ENCODE measurements around the gene MRPS27.
A peak's percentile ranks its signal among the peaks of the same experiment; 100 is the strongest.

MRPS27 gene

DNA sequence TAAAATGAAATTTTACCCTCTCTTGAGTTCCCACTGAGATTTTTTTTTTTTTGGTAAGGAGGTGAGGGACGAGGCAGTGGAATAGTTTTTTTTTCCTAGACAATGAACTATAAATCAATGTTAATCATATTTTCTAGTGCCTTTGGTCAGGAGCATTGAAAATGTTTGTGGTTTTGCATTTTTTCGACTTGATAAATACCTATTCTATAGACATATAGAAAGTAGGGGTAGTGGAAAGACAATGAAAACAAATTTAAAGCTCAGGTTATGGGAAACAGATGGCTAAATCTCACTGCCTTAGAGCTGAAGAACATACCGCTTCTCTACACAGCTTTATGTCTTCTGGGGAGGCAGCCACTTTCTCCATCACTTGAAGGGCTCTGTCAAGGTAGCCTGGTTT, 94.3 kb downstream of the MRPS27 start:
- DNase-seq = no peak

DNA sequence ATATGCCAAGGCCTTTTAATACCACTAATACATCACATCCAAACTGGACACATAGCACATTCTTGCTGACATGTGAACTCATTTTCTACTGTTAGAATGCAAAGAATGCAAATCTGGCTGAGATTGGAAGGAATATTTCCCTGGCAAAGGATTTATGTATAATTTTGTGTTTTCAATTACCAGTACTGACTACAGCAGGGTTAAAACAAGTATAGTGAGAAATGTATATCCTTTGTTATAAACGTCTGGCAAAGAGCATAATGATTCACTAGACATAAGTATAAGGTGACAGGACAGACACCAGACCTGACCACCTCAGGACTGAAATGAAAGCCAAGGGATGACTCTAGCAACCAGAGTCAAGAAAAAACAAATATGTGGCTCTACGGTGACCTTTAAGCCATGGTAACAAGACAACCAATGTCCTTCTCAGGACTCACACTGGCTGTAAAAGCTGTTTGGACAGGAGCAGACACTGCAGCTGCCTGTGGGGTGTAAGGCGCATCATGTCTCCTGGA, 95.0 kb downstream of the MRPS27 start:
- no peak for DNase-seq

DNA sequence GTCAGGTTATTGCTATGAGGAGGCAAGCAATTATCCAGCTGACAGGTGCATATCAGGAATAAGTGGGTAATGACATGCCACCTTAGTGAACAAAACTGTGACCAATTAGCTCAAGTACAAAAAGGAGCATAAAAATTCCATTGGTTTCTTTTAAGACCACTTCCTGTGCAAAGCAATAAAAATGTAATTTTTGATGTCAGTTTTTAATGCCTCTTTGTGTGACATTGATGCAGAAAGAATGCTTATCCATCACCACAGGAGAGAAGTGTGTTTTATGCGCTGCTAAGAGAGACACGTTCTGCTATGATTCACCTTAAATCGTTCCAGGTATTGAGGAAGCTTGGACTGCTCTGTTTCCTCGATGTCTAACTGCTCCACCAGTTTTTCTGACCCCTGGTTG, 96.7 kb downstream of the MRPS27 start:
- DNase-seq = no peak

DNA sequence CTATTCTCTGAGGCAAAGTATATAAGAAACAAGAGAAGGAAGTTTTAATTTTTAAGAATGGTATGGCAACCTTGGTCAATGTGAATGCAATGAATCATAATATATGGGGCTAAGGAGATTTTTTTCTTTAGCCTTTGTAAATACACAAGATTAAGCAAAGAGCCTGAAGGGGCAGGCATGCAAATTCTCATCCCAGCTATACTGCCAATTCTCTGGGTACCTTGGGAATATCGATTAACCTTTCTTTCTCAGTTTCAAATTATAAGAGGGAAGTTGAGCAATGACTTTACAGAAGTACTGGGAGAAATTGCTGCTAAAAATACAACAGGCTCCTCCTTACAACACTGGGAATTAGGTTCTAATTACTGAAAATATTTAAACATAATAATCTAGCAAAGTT, 97.5 kb downstream of the MRPS27 start:
- no peak for DNase-seq

DNA sequence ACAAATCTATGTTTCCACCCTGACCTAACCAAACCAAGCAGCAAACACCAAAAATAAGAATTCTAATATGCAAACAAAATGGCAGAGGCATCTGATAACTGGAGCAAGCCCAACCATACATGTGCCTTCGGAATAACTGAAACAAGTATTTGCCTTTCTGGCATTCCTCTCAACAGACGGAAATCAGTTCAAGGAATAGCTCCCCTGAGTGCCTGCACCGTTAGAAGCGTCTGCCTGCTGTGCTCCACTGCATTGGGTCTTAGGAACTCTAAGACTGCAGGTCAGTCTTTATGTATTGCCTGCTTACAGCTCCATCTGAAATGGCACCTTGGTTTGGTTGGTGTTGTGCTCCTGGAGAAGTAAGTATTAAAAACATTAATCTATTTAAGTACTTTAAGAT, 98.5 kb downstream of the MRPS27 start:
- no peak for DNase-seq

DNA sequence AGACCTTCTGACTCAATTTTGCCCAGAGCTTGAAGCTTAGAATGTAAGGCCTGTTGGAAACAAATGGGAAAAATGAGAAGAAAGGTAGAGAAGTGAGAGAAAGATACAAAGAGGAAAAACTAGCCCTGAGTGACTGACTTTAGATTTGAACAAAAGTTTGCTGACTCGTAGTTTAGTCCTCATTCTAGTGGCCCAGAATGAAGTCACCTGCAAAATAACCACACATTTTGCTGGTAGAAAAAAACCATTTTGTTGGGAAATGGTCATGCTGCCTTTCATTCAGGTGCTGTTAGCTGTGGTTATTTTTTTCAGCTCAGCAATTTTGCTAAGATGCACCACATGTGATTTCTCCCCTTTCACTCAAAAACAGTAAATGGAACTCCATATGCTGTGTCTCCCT, 98.9 kb downstream of the MRPS27 start:
- DNase-seq = no peak

DNA sequence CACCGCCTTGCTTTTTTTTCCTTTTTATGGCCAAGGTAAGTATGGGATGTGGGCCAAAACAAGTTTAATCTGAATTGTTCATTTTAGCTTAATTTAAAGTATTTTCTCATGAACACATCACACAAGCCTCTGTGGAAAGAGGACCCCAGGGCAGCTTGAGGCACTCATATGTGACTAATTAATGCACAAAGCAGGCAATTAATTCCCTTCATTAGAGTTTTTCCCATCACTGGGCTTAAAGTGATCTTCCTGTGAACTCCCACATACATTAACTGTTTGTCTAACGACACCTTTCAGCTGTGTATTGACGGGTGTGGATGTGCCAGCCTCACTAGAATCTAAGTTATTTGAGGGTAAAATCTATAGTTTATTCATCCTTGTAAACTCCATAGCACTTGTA, 103.3 kb downstream of the MRPS27 start:
- DNase-seq = no peak

DNA sequence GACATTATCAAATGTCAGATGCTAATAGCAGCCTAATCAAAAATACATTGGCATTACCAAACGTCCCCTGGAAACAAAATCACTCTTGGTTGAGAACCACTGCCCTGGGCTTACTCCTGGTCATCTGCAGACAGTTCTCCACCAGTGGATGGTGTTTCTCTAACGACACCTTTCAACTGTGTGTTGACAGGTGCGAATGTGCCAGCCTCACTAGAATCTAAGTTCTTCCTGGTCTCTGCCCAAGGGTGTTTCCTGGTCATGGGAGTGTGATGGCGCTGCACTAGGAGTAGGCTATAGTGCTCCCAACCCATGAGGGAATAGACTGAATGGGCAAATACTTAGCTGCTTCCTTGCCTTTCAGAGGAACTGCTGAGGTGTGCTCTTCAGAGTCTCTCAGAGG, 105.9 kb downstream of the MRPS27 start:
- no peak for DNase-seq

DNA sequence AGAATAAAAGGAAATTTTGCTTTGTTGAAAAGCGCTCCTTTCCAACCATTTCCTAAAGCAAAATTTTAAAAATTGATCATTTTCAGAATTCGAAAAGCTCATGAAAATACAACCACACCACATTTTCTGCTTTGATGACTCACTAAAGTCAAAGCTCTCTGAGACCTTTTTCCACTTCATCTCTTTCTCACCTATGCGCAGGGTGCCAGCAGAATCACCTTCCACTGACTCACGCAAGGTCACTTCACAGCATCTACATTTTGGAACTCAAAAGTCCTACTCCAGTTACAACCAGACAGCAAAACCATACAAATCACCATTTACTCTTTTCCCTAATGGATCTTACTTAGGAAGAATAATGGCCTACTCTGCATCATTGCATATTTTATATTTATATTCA, 106.6 kb downstream of the MRPS27 start:
- DNase-seq = no peak

DNA sequence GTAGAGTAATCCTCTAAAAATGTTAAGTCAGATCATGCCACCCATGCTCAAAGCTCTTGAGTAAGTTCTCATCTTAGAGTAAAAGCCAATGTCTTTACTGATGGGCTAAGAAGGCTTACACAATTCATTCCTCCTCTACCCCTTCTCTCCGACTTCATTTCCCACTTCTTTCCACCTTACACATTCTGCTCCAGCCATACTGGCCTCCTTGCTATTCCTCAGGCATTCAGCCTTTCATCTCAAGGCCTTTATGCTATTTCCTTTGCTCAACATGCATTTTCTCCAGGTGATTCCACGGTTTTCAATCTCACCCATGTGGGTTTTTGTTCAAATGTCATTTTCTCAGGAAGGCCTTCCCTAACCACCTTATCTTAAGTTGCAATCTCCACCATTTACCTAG, 107.9 kb downstream of the MRPS27 start:
- DNase-seq = no peak

DNA sequence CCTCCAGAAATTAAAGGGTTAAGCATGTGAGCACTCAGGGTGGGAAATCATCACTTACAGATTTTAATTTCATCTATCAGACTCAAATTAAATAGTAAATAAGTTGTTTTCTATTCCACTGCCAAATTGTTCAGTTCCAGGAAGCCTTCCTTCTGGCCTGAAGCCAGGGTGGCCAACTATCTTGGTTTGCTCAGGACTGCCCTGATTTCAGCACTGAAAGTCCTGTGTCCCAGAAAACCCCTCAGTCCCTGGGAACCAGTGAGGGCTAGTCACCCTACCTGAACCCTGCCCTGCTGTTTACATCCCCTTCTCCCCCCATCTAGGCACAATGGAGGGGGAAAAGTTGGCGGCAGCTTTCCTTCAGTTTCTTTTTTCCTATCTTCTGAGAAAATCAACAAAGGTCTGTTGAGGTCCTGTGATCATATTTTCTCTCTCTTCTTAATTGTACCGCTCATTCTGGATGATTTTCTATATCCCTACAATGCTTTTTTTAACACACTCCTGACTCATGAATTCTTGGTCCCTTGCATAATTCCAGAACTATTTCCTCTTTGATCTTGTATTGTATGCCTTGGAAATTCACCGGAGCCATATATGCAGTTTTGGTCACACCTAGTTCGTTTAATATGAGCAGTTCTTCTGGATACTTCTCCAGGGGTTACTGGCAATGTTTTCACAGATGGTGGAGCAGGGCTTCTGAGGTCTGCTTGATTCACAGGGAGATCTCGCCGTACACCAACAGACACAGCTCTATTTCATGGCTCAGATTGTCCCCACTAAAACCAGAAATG, 109.0 kb downstream of the MRPS27 start:
- DNase-seq = no peak

DNA sequence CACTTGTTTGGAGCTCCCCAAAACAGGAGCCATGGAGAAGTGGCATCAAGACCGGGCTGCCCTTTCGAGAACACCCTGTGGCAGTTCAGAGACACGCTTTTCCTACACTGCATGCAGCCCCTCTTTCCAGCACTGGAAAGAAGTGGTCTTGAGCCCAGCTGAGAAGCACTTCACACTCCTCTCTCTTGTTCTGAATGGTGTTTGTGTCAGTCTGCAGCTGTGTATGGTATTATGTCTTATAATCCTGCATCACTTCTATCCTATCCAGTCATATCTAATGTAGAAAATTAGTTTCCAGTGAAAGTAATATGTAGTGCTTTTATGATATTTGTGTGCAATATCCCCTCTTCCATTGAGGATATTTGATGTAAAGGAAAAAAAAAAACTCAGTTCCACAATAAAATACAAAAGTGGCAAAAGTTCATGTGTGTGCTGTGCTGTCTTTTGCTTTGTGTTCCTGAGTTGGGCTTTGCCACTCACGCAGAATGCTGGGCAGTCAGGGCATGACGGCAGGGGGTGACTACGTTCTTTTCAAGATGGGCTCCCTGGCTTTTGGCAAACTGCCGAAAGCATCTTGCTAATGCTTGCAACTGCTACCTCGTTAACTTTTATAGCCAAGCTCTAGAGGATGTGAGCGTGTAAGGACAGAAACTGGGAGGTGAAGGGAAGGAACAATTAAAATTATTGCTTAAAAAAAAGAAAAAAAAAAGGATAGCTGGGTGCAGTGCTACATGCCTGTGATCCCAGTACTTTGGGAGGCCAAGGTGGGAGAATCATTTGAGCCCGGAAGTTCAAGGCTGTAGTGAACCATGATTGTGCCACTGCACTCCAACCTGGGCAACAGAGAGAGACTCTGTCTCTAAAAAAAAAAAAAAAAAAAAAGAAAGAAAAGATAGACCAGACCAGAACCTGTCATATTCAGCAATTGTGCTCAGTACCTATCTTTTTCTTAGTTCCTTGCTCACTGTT, 110.6 kb downstream of the MRPS27 start:
- no peak for DNase-seq

DNA sequence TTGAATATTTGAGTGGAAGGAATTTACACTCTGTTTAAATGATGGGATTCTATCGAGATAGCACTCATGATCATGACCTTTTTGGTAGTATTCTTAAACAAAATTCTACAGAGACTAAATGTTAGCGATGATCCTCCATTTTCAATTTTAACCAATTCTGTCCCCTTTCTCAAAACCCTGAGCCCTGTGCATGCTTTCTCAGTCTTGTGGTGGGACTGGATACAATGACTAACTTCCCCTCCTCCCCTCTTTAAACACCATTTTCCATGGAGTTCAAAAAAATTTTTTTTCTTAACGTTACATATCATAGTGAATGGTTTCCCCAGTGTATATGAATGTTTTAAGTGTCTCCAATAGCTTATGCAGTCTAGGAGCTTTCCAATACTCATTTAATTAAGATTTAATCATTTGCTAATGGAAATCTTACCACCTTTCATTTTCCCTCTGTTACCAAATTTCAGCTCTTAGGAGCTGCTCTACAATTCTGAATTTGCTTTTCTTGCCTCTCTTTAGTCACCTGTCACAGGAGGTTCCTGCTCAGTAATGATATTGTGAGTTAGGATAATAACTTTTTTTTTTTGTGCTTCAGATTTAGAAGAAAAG, 111.6 kb downstream of the MRPS27 start:
- no peak for DNase-seq

DNA sequence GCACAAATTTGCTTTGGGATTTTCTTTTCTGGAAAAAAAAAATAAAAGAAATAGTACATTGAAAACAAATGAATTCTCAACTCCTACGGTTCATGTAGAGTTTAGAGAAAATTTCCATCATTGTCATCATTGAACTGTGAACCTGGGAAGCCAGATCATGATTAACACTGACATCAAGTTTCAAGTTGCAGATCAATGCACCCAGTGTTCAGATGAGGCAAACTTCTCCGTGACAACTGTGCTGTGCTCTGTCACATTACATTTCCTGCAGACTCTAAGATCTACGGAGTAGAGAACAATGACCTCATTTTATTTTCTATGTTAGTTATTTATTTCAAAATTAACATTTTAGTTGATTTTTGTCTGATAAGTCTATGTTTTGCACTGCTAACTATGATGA, 113.0 kb downstream of the MRPS27 start:
- DNase-seq = peak; percentile 28

DNA sequence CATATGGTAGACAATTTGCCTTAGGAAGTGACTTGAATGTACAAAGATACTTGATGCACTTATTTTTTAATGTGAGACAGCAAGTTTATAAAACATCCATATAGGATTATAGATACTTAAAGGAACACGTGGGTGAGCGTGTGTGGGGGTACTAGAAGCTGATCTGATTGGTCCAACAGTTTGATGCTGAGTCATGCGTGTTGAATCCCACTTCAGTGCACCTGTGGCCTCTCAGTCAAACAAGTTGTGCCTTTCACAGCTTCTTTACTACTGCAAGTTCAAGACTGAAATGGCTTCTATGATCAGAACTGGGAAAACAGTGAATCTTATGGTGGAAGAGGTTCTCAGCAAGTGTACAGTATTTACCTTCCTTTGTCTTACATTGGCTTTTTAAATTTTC, 113.9 kb downstream of the MRPS27 start:
- DNase-seq = no peak

DNA sequence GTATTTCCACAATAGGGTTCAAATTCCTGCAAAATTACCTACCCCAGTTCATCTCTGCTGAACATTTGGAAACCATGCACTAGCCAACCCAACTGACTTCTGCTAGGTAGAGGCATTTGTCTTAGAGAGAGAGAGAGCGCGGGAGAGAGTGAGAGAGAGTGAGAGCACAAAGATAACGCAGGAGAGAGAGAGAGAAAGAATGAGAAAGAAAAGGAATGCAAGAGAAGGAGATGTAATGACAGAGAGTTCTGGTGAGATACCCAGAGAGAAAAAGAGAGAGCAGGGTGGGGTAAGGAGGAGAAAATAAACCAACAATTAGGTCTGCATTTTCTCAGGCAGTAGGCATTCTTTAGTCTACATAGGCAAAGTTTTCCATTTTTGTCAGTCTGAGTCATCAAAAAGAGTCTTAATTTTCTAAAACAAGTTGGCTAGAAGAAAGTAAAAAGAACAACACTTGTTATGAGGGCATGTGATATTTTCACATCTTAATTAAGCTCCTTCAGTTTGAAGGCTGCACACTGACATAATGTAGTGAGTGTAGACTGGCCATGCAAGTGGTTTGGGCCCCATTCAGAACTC, 114.5 kb downstream of the MRPS27 start:
- no peak for DNase-seq

DNA sequence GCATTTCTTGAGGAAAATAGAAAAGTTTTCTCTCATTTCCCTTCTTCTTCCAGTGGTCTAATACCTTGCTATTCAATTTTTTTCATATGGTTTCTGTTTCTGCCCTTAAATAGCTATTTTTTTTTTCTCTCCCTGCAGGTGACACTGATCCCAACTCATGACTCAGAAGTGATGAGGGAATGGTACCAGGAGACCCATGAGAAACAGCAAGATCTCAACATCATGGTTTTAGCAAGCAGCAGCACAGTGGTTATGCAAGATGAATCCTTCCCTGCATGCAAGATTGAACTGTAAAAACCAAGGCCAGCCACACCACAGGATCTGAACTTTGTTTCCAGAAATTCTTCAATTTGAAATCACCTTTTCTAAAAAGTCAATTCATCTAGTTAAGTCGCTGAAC, 115.1 kb downstream of the MRPS27 start:
- DNase-seq = no peak

DNA sequence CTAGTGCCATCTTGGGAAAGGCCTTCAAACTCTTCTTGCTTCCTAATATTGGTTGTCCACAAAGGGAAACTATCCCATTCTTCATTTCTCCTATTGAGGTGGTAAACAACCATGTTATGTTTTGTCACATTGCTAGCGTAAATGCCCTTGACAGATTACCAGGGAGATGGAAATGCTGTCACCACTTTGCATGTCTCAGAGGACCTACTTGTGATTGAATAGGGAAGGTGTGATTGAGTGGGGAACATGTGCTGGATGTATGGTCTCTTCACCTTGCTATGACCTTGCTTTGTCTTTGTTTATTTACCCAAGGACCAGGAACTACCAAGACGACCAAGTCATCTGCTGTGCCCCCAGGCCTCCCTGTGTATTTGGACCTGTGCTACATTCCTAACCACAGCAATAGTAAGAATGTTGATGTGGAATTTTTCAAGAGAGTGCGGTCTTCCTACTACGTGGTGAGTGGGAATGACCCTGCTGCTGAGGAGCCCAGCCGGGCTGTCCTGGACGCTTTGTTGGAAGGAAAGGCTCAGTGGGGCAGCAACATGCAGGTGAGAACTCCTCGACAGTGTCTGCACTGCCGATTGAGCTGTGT, 116.7 kb downstream of the MRPS27 start:
- no peak for DNase-seq

DNA sequence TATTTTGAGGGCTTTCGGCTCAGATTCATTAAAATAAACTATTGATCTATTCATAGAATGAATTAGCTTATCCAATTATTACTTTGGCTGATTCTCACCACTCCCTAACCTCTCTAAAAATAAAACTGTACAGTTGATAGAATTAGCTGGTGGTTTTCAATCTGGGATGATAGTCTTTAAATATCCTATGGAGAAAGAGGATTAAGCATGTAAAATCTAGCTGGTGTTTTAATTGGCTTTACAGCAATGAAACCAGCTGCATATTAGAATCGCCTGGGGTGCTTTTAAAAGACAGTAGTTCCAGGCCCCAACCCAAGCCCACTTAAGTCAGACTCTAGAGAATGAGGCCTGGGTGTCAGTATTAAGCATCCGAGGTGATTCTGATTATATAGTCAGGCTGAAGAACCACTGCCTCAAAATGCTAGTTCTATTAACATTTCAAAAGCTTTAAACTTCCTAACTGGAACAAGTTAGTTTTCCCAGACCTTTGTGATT, 117.7 kb downstream of the MRPS27 start:
- no peak for DNase-seq

DNA sequence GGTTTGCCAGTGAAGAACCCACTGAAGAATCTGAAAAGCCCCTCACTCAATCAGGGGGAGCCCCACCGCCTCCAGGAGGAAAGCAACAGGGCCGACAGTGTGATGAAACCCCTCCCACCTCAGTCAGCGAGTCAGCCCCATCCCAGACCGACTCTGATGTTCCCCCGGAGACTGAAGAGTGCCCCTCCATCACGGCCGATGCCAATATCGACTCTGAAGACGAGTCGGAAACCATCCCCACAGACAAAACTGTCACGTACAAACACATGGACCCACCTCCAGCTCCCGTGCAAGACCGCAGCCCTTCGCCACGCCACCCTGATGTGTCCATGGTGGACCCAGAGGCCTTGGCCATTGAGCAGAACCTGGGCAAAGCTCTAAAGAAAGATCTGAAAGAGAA, 120.4 kb downstream of the MRPS27 start:
- no peak for DNase-seq

DNA sequence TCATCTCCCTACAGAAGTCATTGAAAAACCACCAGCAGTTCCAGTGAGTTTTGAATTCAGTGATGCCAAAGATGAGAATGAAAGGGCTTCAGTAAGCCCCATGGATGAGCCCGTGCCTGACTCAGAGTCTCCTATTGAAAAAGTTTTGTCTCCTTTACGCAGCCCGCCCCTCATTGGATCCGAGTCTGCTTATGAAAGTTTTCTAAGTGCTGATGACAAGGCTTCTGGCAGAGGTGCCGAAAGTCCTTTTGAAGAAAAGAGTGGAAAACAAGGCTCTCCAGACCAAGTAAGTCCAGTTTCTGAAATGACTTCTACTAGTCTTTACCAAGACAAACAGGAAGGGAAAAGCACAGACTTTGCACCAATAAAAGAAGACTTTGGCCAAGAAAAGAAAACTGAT, 122.6 kb downstream of the MRPS27 start:
- DNase-seq = peak; percentile 12

DNA sequence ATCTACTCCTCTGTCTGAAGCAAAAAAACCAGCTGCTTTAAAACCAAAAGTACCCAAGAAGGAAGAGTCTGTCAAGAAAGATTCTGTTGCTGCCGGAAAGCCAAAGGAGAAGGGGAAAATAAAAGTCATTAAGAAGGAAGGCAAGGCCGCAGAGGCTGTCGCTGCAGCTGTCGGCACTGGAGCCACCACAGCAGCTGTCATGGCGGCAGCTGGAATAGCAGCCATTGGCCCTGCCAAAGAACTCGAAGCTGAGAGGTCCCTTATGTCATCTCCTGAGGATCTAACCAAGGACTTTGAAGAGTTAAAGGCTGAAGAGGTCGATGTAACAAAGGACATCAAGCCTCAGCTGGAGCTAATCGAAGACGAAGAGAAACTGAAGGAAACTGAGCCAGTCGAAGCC, 124.5 kb downstream of the MRPS27 start:
- DNase-seq = no peak

DNA sequence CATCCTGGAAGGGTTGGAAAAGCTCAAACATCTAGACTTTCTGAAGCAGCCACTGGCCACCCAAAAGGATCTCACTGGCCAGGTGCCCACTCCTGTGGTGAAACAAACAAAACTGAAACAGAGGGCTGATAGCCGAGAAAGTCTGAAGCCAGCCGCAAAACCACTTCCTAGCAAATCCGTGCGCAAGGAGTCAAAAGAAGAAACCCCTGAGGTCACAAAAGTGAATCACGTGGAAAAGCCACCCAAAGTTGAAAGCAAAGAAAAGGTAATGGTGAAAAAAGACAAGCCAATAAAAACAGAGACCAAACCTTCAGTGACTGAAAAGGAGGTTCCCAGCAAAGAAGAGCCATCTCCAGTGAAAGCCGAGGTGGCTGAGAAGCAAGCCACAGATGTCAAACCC, 125.2 kb downstream of the MRPS27 start:
- peak; percentile 22 for DNase-seq
